Glutamatergic neuron (in vitro differentiated cells): ENCODE data around the gene TBC1D8B. TPM values are rescaled to one million over a fixed set of nuclear protein-coding genes. Genes with fewer than 3 reads are reported as not detected.
A peak's percentile ranks its signal among the peaks of the same experiment; 100 is the strongest.
"Not testable (repeated sequence)": the region's sequence is repeated elsewhere in the genome, so short reads cannot be mapped to it uniquely, and the experiment has no call there.

ENCODE experiments used
- DNase-seq: peaks from one replicate; pipeline ENCODE4 v3.0.0; 2022
- H3K27ac Mint-ChIP-seq: one replicate; pipeline ENCODE4 v1.8.0; 2020; ENCODE audit warnings: mild to moderate bottlenecking, mixed read lengths, inconsistent platforms; ENCODE audit not compliant: unreplicated experiment
- H3K27me3 Mint-ChIP-seq: one replicate; pipeline ENCODE4 v1.8.0; 2020; ENCODE audit warnings: mild to moderate bottlenecking, moderate library complexity, mixed read lengths, inconsistent platforms; ENCODE audit not compliant: unreplicated experiment
- H3K36me3 Mint-ChIP-seq: one replicate; pipeline ENCODE4 v1.8.0; 2020; ENCODE audit warnings: mild to moderate bottlenecking, mixed read lengths, inconsistent platforms; ENCODE audit not compliant: unreplicated experiment
- H3K4me1 Mint-ChIP-seq: one replicate; pipeline ENCODE4 v1.8.0; 2020; ENCODE audit warnings: mild to moderate bottlenecking, low read depth, mixed read lengths, inconsistent platforms; ENCODE audit not compliant: unreplicated experiment
- H3K4me3 Mint-ChIP-seq: one replicate; pipeline ENCODE4 v1.8.0; 2020; ENCODE audit warnings: mild to moderate bottlenecking, mixed read lengths, inconsistent platforms; ENCODE audit not compliant: unreplicated experiment
- H3K9me3 Mint-ChIP-seq: one replicate; pipeline ENCODE4 v1.8.0; 2020; ENCODE audit warnings: mild to moderate bottlenecking, moderate library complexity, mixed read lengths, inconsistent platforms; ENCODE audit not compliant: unreplicated experiment
- long read RNA-seq: library from polyadenylated mRNA; unstranded; transcript quantifications from one replicate; pipeline ENCODE4 v2.0.0, GENCODE V29; 2020; ENCODE audit not compliant: unreplicated experiment
- total RNA-seq: library from RNA; stranded (reverse); fragmentation: NEBNext Ultra II Directional; extraction: Animal tissue kit (Norgen Biotek cat#: 25700); gene quantifications from one replicate; pipeline ENCODE4 v1.2.1, GENCODE V29; 2021; ENCODE audit not compliant: unreplicated experiment
- TF ChIP-seq, protein P1 (sequence below): fragments of 200-600 bp; sonication (generic); IDR thresholded peaks from one replicate; pipeline ENCODE4 v1.5.0; 2021; ENCODE audit not compliant: partially characterized antibody, unreplicated experiment

TBC1D8B gene
- 4.6 TPM for total RNA-seq
- long read RNA-seq, result 0 reads

DNA sequence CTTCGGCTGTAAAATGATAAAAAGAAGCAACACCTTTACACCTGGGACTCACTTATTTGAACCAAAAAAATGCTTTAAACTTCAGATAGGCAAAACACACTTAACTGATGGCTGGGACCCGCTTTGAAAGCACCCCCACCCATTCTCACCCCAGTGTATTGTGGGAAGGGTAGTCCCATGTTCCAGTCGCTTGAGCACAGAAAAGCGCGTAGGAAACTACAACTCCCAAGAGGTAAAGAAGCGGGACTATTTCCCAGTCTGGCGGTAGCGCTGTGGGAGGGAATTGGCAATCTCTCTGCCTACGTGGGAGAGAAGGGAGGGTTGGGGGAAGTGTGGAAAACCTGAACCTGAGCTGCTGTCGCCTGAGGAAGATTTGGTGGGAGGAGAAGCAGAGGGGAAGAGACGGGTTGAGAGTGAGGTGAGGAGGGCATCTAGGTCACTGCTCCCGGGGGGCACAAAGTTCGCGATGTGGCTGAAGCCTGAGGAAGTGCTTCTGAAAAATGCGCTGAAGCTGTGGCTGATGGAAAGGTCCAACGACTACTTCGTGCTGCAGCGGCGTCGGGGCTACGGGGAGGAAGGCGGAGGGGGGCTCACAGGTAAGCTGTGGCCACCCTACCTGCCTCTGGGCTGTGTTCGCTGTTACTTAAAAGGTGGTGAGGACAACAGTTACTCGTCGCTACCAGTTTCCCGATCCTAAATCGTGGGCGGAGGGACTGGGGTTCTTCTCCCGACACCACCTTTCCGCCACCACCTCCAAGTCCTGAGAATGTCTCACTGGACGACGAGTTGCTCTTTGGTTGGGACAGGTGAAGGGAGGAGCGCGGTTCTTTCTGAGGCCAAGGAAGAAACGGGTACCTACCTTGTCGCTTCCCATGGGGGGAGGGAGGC lies at the start of gene TBC1D8B:
Gene TBC1D8B (plus strand): TSS at position 286 of the 888 bp plus-strand sequence. CDS start 181 bp downstream, at position 467.
- Mint-ChIP-seq H3K4me1 (no peaks in the 10 kb centered on the region), H3K4me3 (peak within 1 kb of the TSS; percentile 100), H3K27ac (no peak within 1 kb of the TSS), H3K27me3 (peaks cover 7% of the 10 kb centered on the region), H3K36me3 (no peaks in the 10 kb centered on the region), H3K9me3 (peaks cover 1% of the 10 kb centered on the region)
- peak; percentile 35 for DNase-seq
- TF ChIP-seq, protein P1, sequence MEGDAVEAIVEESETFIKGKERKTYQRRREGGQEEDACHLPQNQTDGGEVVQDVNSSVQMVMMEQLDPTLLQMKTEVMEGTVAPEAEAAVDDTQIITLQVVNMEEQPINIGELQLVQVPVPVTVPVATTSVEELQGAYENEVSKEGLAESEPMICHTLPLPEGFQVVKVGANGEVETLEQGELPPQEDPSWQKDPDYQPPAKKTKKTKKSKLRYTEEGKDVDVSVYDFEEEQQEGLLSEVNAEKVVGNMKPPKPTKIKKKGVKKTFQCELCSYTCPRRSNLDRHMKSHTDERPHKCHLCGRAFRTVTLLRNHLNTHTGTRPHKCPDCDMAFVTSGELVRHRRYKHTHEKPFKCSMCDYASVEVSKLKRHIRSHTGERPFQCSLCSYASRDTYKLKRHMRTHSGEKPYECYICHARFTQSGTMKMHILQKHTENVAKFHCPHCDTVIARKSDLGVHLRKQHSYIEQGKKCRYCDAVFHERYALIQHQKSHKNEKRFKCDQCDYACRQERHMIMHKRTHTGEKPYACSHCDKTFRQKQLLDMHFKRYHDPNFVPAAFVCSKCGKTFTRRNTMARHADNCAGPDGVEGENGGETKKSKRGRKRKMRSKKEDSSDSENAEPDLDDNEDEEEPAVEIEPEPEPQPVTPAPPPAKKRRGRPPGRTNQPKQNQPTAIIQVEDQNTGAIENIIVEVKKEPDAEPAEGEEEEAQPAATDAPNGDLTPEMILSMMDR, result no peak

DNA sequence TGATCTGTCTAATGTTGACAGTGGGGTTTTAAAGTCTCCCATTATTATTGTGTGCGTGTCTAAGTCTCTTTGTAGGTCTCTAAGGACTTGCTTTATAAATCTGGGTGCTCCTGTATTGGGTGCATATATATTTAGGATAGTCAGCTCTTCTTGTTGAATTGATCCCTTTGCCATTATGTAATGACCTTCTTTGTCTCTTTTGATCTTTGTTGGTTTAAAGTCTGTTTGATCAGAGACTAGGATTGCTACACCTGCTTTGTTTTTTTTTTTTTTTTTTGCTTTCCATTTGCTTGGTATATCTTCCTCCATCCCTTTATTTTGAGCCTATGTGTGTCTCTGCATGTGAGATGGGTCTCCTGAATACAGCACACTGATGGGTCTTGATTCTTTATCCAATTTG lies 33.2 kb upstream of the TBC1D8B start:
- not testable (repeated sequence) for H3K27me3 Mint-ChIP-seq, H3K4me3 Mint-ChIP-seq, H3K4me1 Mint-ChIP-seq, H3K27ac Mint-ChIP-seq, H3K9me3 Mint-ChIP-seq, DNase-seq, H3K36me3 Mint-ChIP-seq

DNA sequence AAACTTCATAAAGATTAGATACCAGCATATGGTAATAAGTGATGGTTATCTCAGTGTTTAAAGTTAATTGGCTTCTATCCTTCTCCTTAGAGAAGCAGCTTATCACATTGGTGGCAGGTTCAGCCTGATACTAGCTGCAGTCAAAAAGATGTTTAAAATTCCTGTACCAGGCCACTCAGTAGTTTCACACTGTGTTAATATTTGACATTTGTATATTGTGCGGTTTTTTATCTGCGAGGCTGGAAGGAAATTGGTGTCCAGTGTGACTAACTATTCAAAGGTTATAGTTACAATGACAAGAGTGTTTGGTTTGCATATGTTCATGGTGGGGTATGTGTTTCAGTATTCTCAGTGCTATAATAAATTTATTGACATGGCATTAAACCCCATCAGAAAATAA lies 27.5 kb upstream of the TBC1D8B start:
- Mint-ChIP-seq H3K27me3 (no peaks in the 10 kb centered on the region), H3K4me1 (no peaks in the 10 kb centered on the region), H3K4me3 (no peak overlapping the region), H3K36me3 (no peaks in the 10 kb centered on the region), H3K27ac (no peak overlapping the region), H3K9me3 (no peaks in the 10 kb centered on the region)
- no peak for DNase-seq
- TF ChIP-seq, protein P1, result no peak

DNA sequence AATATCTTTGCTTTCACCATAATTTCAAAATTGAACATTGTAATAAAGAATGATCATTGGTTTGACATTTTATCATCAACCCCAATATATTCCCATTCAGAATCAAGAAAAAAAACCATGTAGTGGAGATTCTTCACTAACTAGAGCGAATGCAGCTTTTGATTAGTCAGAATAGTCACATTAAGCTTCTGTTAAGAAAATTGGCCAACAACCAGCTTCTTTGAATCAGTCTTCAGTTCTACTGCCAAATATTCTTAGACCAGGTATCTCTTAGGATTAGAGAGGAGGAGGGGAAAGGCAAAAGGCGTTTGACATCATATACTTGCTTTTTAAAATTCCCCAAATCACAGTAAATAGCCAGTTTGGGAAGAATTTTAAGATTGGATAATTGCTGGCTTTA lies 22.2 kb upstream of the TBC1D8B start:
- TF ChIP-seq, protein P1, result no peak
- Mint-ChIP-seq H3K27ac (no peak overlapping the region), H3K4me1 (no peaks in the 10 kb centered on the region), H3K27me3 (no peaks in the 10 kb centered on the region), H3K4me3 (no peak overlapping the region), H3K9me3 (no peaks in the 10 kb centered on the region), H3K36me3 (no peaks in the 10 kb centered on the region)
- DNase-seq, result no peak

DNA sequence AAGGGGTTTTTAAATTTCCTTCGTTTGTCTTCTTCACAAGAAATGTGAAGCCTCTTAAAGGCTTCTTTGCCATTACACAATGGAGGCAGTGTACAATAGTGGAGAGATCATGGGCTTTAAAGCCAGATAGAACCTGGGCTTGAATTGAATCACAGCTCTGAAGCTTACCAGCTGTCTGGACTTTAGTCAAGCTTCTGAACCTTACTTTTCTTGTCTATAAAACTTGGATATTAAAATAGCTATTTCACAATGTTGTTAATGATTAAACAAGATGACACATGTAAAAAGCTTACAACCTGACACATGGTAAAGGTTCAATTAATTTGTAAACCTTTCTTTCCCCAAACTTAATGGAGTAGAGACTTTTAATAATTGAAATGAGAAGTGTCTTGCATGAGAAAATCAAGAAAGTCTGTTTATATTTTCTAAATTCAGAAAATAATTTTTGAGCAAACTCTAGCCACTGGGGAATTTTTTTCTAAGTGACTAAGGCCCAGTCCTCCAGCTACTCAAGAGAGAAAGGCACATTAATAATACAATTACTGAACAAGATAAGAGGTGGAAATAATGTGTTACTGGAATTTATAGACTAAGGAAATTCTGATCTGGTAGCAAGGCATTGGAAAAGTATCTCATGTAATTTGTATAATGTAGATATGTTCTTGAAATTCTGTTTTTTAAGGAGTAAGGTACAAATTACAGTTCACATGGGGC lies 21.7 kb upstream of the TBC1D8B start:
- Mint-ChIP-seq H3K4me3 (no peak overlapping the region), H3K4me1 (no peaks in the 10 kb centered on the region), H3K36me3 (no peaks in the 10 kb centered on the region), H3K9me3 (no peaks in the 10 kb centered on the region), H3K27ac (no peak overlapping the region), H3K27me3 (no peaks in the 10 kb centered on the region)
- no peak for DNase-seq
- TF ChIP-seq, protein P1, result no peak
